Measurements from ENCODE around the gene TPRX1.

- TF ChIP-seq POLR2A (IDR thresholded peaks at IDR 0.05), result no peak
- no peak for TF ChIP-seq CTCF (IDR thresholded peaks at IDR 0.05)
Observed at GRCh38 chr19:47762615-47763308, 41.6 kb downstream of the TPRX1 start.

Measured in uterus (tissue), 2 donors.